ENCODE results near the gene XRN2. TPM values are rescaled to one million over a fixed set of nuclear protein-coding genes. Genes with fewer than 3 reads are reported as not detected.

XRN2 gene
- total RNA-seq, 4 donors from 2014 or later = 25.2 to 61.2 (median 47.1) TPM

DNA sequence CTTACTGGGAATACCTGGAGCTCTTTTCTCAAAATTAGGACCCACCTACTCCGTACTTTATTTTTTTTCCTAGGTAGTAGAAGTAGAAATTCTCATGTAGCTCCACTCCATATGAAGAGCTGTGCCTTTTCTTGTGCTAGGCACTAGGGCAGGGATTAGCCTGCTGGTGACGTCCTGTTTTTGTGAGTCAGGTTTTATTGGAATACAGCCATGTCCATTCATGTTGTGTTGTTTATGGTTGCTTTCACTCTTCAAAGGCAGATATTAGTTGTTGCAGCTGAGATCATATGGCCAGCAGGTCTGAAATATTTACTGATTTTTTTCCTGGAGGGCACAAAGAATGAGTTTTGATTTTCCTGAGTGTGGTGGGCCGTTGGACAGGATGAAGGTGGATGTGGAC lies 20.5 kb downstream of the XRN2 start:
- H3K9me3 ChIP-seq = peaks cover 0 to 15% (median 5%) of the 10 kb centered on the region in 3 donors
- peaks cover 0 to 50% (median 8%) of the 10 kb centered on the region in 3 donors for H3K4me1 ChIP-seq
- intact Hi-C loops (cut with DNase I) = no loop called here
- H3K36me3 ChIP-seq = peaks cover 0 to 3% (median 0%) of the 10 kb centered on the region in 3 donors
- DNase-seq = no peak
- H3K27ac ChIP-seq = no peak overlapping the region
- 38 to 40% methylated on average over 3 of the region's 3 CpGs for WGBS, 2 donors
- no peaks in the 10 kb centered on the region for H3K27me3 ChIP-seq
- H3K4me3 ChIP-seq = no peak overlapping the region
- TF ChIP-seq, protein P1, sequence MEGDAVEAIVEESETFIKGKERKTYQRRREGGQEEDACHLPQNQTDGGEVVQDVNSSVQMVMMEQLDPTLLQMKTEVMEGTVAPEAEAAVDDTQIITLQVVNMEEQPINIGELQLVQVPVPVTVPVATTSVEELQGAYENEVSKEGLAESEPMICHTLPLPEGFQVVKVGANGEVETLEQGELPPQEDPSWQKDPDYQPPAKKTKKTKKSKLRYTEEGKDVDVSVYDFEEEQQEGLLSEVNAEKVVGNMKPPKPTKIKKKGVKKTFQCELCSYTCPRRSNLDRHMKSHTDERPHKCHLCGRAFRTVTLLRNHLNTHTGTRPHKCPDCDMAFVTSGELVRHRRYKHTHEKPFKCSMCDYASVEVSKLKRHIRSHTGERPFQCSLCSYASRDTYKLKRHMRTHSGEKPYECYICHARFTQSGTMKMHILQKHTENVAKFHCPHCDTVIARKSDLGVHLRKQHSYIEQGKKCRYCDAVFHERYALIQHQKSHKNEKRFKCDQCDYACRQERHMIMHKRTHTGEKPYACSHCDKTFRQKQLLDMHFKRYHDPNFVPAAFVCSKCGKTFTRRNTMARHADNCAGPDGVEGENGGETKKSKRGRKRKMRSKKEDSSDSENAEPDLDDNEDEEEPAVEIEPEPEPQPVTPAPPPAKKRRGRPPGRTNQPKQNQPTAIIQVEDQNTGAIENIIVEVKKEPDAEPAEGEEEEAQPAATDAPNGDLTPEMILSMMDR (IDR thresholded peaks at IDR 0.05) = no peak
- no peak for TF ChIP-seq POLR2A (IDR thresholded peaks at IDR 0.05)

DNA sequence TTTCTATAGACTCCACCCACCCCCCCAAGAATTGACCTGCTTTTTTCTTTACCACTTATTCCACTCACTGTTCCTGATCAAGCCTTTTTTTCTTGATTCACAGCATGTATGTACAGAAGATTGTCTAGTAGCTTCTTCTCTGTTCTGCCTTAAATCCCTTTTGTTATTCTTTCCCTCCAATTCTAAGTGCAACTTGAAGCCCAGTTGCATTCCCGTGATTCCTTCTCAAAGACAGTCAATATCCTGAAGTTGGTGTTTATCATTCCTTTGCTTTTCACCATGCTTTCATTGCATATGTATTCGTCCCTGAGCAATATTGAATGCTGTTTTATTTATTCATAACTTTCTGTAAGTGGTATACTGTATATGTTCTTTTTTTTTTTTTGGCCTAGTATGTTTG lies 21.0 kb downstream of the XRN2 start:
- no peaks in the 10 kb centered on the region for H3K27me3 ChIP-seq
- no peak for DNase-seq
- H3K4me1 ChIP-seq = peaks cover 0 to 47% (median 8%) of the 10 kb centered on the region in 3 donors
- 68 to 77% methylated on average over 2 of the region's 2 CpGs for WGBS, 2 donors
- peaks cover 0 to 15% (median 5%) of the 10 kb centered on the region in 3 donors for H3K9me3 ChIP-seq
- TF ChIP-seq, protein P1 (IDR thresholded peaks at IDR 0.05) = no peak
- no peak for TF ChIP-seq POLR2A (IDR thresholded peaks at IDR 0.05)
- H3K4me3 ChIP-seq = no peak overlapping the region
- intact Hi-C loops (cut with DNase I) = no loop called here
- no peak overlapping the region for H3K27ac ChIP-seq
- peaks cover 0 to 7% (median 0%) of the 10 kb centered on the region in 3 donors for H3K36me3 ChIP-seq

DNA sequence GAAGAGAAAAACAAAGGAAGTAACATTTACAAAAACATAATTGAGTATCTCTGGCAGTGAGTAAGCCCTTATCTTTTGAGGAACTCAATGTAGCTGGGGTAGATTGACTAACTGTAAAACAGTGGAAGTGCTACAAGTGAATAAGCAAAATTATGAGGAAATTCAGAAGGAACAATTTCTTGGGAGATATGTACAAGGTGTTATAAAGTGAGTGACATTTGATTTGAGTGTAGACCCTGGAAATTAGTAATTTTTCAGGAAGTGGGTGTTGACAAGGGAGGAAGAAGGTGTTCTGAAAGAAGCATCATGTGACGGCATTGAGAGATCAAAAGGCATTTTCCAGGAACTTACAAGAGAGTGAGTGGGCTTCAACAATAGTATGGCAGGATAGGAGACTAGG lies 22.2 kb downstream of the XRN2 start:
- intact Hi-C loops (cut with DNase I) = no loop called here
- Histone ChIP-seq H3K36me3 (peaks cover 0 to 14% (median 0%) of the 10 kb centered on the region in 3 donors), H3K27me3 (no peaks in the 10 kb centered on the region), H3K27ac (no peak overlapping the region), H3K4me1 (peaks cover 0 to 47% (median 8%) of the 10 kb centered on the region in 3 donors), H3K9me3 (peaks cover 0 to 14% (median 1%) of the 10 kb centered on the region in 3 donors), H3K4me3 (no peak overlapping the region)
- 48 to 71% methylated on average over 1 of the region's 1 CpG for WGBS, 2 donors
- TF ChIP-seq, protein P1 (IDR thresholded peaks at IDR 0.05) = no peak
- TF ChIP-seq POLR2A (IDR thresholded peaks at IDR 0.05) = no peak
- no peak for DNase-seq

GRCh38 chr20:21326700-21327099 lies 23.6 kb downstream of the XRN2 start:
- Histone ChIP-seq H3K27ac (no peak overlapping the region), H3K4me1 (peaks cover 0 to 47% (median 8%) of the 10 kb centered on the region in 3 donors), H3K36me3 (peaks cover 0 to 28% (median 0%) of the 10 kb centered on the region in 3 donors), H3K4me3 (no peak overlapping the region), H3K9me3 (peaks cover 0 to 7% (median 0%) of the 10 kb centered on the region in 3 donors), H3K27me3 (no peaks in the 10 kb centered on the region)
- WGBS, 2 donors = 47 to 71% methylated on average over 1 of the region's 1 CpG
- no peak for TF ChIP-seq POLR2A (IDR thresholded peaks at IDR 0.05)
- TF ChIP-seq, protein P1 (IDR thresholded peaks at IDR 0.05) = no peak
- intact Hi-C loops (cut with DNase I) = no loop called here
- no peak for DNase-seq

DNA sequence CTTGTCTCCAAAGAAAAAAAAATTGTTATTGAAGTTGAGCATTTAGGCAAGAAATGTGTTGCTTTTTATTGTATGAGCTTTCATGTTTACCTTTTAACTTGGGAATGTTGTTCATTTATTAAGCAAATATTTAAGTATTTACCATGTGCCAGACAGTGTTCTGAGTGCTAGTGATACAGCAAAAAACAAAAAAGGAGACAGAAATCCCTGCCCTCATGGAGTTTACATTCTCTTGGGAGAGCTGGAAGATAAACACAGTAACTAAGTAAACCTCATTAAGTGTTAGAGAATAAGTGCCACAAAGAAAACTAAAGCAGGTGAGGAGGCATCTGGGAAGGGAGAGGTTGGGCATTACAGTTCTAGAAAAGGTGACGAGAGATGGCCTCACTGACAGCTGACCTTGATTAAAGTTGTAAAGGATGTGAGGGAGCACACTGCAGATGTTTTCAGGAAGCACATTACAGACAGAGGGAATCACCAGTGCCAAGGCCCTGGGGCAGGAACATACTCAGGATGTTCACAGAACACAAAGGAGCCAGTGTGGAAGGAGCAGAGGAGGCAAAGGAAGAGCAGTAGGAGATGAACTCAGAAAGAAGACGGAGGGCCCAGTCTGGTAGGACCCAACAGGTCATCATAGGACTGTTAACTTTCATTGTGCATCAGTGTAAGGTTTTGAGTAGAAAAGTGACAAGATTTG lies 33.5 kb downstream of the XRN2 start:
- 95% methylated on average over 2 of the region's 2 CpGs for WGBS, 2 donors
- intact Hi-C loops (cut with DNase I) = no loop called here
- Histone ChIP-seq H3K27ac (no peak overlapping the region), H3K4me1 (no peaks in the 10 kb centered on the region), H3K36me3 (peaks cover 3 to 99% (median 32%) of the 10 kb centered on the region in 3 donors), H3K9me3 (no peaks in the 10 kb centered on the region), H3K4me3 (no peak overlapping the region), H3K27me3 (no peaks in the 10 kb centered on the region)
- no peak for DNase-seq
- TF ChIP-seq POLR2A (IDR thresholded peaks at IDR 0.05) = no peak

Measured in esophagus squamous epithelium (tissue), 5 donors.